ENCODE results near the gene GSDME. TPM values are rescaled to one million over a fixed set of nuclear protein-coding genes. Genes with fewer than 3 reads are reported as not detected.

The GSDME gene
- total RNA-seq, 1 experiment from 2014 or later: 7.6 TPM

GRCh38 chr7:24788961-24789576, 31.8 kb upstream of the GSDME start:
- Histone ChIP-seq H3K27ac (ENCODE audit: low read depth, low read length) (no peak overlapping the region), H3K9ac (ENCODE audit: low read length) (no peak overlapping the region), H3K4me2 (ENCODE audit: low read length) (no peak overlapping the region), H3K9me3 (ENCODE audit: control insufficient read depth in 1 of 2, insufficient read depth in 1 of 2, low read depth in 1 of 2, low read length in 2 of 2) (no peaks in the 10 kb centered on the region; a peak in 1 of 4 replicates), H4K20me1 (ENCODE audit: insufficient read depth) (no peaks in the 10 kb centered on the region), H3K36me3 (ENCODE audit: control insufficient read depth in 1 of 2, insufficient read depth in 2 of 2, low read length in 2 of 2) (no peaks in the 10 kb centered on the region), H3K4me3 (replicated peaks in 1 of 2; ENCODE audit: low read depth in 1 of 2, low read length in 2 of 2) (no peak overlapping the region), H3K4me1 (ENCODE audit: control insufficient read depth in 1 of 2, insufficient read depth in 2 of 2, low read length in 2 of 2) (peaks cover 8 to 17% of the 10 kb centered on the region in 2 experiments; a peak in 3 of 4 replicates), H3K27me3 (ENCODE audit: insufficient read depth, low read length) (no peaks in the 10 kb centered on the region), H3K79me2 (ENCODE audit: insufficient read depth, low read length) (no peaks in the 10 kb centered on the region), H3K9me2 (ENCODE audit: insufficient read depth) (no peaks in the 10 kb centered on the region), H2AFZ (ENCODE audit: low read depth, low read length, poor library complexity, severe bottlenecking) (no peak overlapping the region)
- ATAC-seq: no peak
- intact Hi-C loops (cut with micrococcal nuclease): no loop called here
- POLR2A ChIA-PET: no interaction called here
- CTCF ChIA-PET: interaction anchor here (0.7 kb wide), 1 partner anchor 23 kb away, joined by 3 read pairs; no protein-coding TSS in a partner anchor
- RAD21 ChIA-PET (ENCODE audit: low non-redundant PET in 1 of 2, low total read pairs in 2 of 2, uncharacterized antibody in 2 of 2, unreplicated experiment in 2 of 2): no interaction called here
- no TSS peak for BruUV-seq (replicated peaks)
- no peak for DNase-seq (ENCODE audit: low read depth, low spot score)
- TF ChIP-seq SIN3A (IDR thresholded peaks at IDR 0.05; ENCODE audit: low read depth): no peak
- TF ChIP-seq EZH2phosphoT487 (IDR thresholded peaks at IDR 0.05; ENCODE audit: borderline replicate concordance): no peak
- no peak for TF ChIP-seq MAX (IDR thresholded peaks at IDR 0.05)
- no peak for TF ChIP-seq ZNF274 (IDR thresholded peaks at IDR 0.05; ENCODE audit: low read depth, low read length)
- no peak for TF ChIP-seq POLR2AphosphoS5 (IDR thresholded peaks at IDR 0.05; ENCODE audit: low read depth, low read length)
- TF ChIP-seq JUND (IDR thresholded peaks at IDR 0.05): no peak
- no peak for TF ChIP-seq REST (IDR thresholded peaks at IDR 0.05; ENCODE audit: low read depth)
- no peak for TF ChIP-seq CEBPB (IDR thresholded peaks at IDR 0.05; ENCODE audit: low read depth)
- no peak for TF ChIP-seq EGR1 (IDR thresholded peaks at IDR 0.05; ENCODE audit: low read depth)
